ENCODE measurements around the gene CYBA.

DNA sequence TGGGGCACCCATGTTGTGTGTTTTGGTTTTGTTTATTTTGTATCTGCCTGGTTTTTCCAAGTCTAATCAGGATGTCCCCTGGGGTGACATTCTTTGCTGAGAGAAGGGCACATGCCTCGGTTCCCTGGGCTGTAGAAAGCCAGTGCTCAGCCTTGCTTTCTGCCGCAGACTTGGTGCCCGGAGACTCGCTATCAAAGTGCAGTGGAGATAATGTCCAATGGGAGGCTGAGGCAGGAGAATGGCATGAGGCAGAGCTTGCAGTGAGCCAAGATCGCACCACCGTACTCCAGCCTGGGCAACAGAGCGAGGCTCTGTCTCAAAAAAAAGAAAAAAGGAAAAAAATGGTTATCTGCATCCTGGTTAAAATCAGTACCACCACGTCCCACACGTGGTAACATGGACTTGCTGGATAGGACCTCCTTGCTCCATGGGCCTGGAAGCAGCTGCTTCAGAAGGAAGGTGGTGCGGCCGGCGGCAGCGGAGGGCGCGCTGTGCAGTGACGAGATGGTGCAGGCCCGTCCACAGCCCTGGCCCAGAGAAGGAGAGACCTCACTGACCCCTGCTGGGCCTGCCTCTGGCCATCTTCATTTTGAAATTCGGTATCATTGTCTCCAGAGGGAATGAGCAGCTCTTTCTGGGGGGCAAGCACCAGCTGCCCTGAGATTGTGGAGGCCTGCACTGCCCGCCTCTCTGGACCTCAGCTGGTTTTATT, 31.7 kb downstream of the CYBA start:
- TF ChIP-seq MXI1 (conservative IDR thresholded peaks at IDR 0.05; ENCODE audit: poor library complexity, severe bottlenecking) (no peak), EP300 (conservative IDR thresholded peaks at IDR 0.05; ENCODE audit: poor library complexity, severe bottlenecking) (no peak), POLR2AphosphoS5 (IDR thresholded peaks at IDR 0.05) (no peak)
